ENCODE results near the gene FAM47C.

GRCh38 chrX:36978886-36979285 is 29.3 kb upstream of the FAM47C start:
- TF ChIP-seq POLR2AphosphoS5 (IDR thresholded peaks at IDR 0.05; ENCODE audit: low read depth) (no peak), REST (IDR thresholded peaks at IDR 0.05; ENCODE audit: insufficient replicate concordance, low read depth) (no peak), CTCF (IDR thresholded peaks at IDR 0.05; ENCODE audit: insufficient read depth, low read length) (no peak)

Data from HL-60 (cell line).